Measurements from ENCODE around the gene BACH2. TPM values are rescaled to one million over a fixed set of nuclear protein-coding genes. Genes with fewer than 3 reads are reported as not detected.
A peak's percentile ranks its signal among the peaks of the same experiment; 100 is the strongest.

Gene BACH2
- total RNA-seq, 1 experiment from 2014 or later: 3.3 TPM

GRCh38 chr6:89944826-89945407 is 351.7 kb downstream of the BACH2 start:
- RAD21 ChIA-PET (ENCODE audit: low non-redundant PET in 1 of 2, low total read pairs in 2 of 2, uncharacterized antibody in 2 of 2, unreplicated experiment in 2 of 2): no interaction called here
- H3K36me3 ChIP-seq (ENCODE audit: control insufficient read depth in 1 of 2, insufficient read depth in 2 of 2, low read length in 2 of 2): no peaks in the 10 kb centered on the region
- TF ChIP-seq, protein P1, sequence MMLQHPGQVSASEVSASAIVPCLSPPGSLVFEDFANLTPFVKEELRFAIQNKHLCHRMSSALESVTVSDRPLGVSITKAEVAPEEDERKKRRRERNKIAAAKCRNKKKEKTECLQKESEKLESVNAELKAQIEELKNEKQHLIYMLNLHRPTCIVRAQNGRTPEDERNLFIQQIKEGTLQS (IDR thresholded peaks at IDR 0.05): no peak
- TF ChIP-seq SP1 (IDR thresholded peaks at IDR 0.05; ENCODE audit: low read depth): no peak
- TF ChIP-seq CBX3 (IDR thresholded peaks at IDR 0.05; ENCODE audit: low read depth): peak; percentile 51; the same call in 1 of the 2 replicates
- TF ChIP-seq ZNF274 (IDR thresholded peaks at IDR 0.05; ENCODE audit: low read depth, low read length): no peak
- no peak for TF ChIP-seq POLR2A (IDR thresholded peaks at IDR 0.05; ENCODE audit: borderline replicate concordance, extremely low read depth, insufficient read depth, insufficient read length)
- no peak for TF ChIP-seq MAX (IDR thresholded peaks at IDR 0.05)
- no peak for TF ChIP-seq SRF (IDR thresholded peaks at IDR 0.05; ENCODE audit: low read depth)
- peak; percentile 63 for TF ChIP-seq RAD21 (IDR thresholded peaks at IDR 0.05; ENCODE audit: low read depth)
- peak; percentile 52 to 81 (median 53); a peak in 5 of 6 replicates for TF ChIP-seq CTCF (IDR thresholded peaks at IDR 0.05 in 2 of 3, conservative IDR thresholded peaks at IDR 0.05 in 1 of 3; ENCODE audit: borderline replicate concordance in 1 of 3, insufficient read depth in 1 of 3, low read depth in 2 of 3, low read length in 2 of 3)
- TF ChIP-seq FOSL1 (IDR thresholded peaks at IDR 0.05; ENCODE audit: low read depth): no peak
- TF ChIP-seq ELF1 (IDR thresholded peaks at IDR 0.05; ENCODE audit: borderline replicate concordance, low read depth): no peak
- TF ChIP-seq TCF7L2 (IDR thresholded peaks at IDR 0.05; ENCODE audit: borderline replicate concordance, extremely low read depth, insufficient read depth, insufficient read length): no peak
- TF ChIP-seq CEBPB (IDR thresholded peaks at IDR 0.05; ENCODE audit: low read depth): no peak
- no peak for TF ChIP-seq SIN3A (IDR thresholded peaks at IDR 0.05; ENCODE audit: low read depth)
- no peak for TF ChIP-seq POLR2AphosphoS5 (IDR thresholded peaks at IDR 0.05; ENCODE audit: low read depth, low read length)
- H3K27ac ChIP-seq (ENCODE audit: low read depth, low read length): no peak overlapping the region
- no peak overlapping the region for H3K4me3 ChIP-seq (replicated peaks in 1 of 2; ENCODE audit: low read depth in 1 of 2, low read length in 2 of 2)
- POLR2A ChIA-PET: no interaction called here
- no peak overlapping the region for H3K9ac ChIP-seq (ENCODE audit: low read length)
- no peaks in the 10 kb centered on the region for H4K20me1 ChIP-seq (ENCODE audit: insufficient read depth)
- H3K79me2 ChIP-seq (ENCODE audit: insufficient read depth, low read length): no peaks in the 10 kb centered on the region
- H3K9me3 ChIP-seq (ENCODE audit: control insufficient read depth in 1 of 2, insufficient read depth in 1 of 2, low read depth in 1 of 2, low read length in 2 of 2): no peaks in the 10 kb centered on the region
- DNase-seq (ENCODE audit: low read depth, low spot score) (peak; percentile 10), ATAC-seq (peak; percentile 71)
- no peaks in the 10 kb centered on the region for H3K4me1 ChIP-seq (ENCODE audit: control insufficient read depth in 1 of 2, insufficient read depth in 2 of 2, low read length in 2 of 2)
- no peaks in the 10 kb centered on the region for H3K27me3 ChIP-seq (ENCODE audit: insufficient read depth, low read length)
- H3K9me2 ChIP-seq (ENCODE audit: insufficient read depth): no peaks in the 10 kb centered on the region
- intact Hi-C loops (cut with micrococcal nuclease): loop anchor here (5.0 to 10.0 kb wide), 2 partner anchors 340 to 627 kb away; no protein-coding TSS in a partner anchor
- no peak overlapping the region for H3K4me2 ChIP-seq (ENCODE audit: low read length)
- H2AFZ ChIP-seq (ENCODE audit: low read depth, low read length, poor library complexity, severe bottlenecking): no peak overlapping the region
- CTCF ChIA-PET: interaction anchor here (0.9 kb wide), 1 partner anchor 534 kb away, joined by 4 read pairs; no protein-coding TSS in a partner anchor
- no TSS peak for BruUV-seq (replicated peaks)

Data from HCT116 (cell line).